Vagina (tissue), 2 donors: ENCODE measurements around the gene ANKRD63. TPM values are rescaled to one million over a fixed set of nuclear protein-coding genes. Genes with fewer than 3 reads are reported as not detected.

Source experiments
- DNase-seq, 2 donors: peaks; one replicate each; pipeline ENCODE4 v3.0.0-alpha.2; 2017; ENCODE audit errors: extremely low spot score in 2 of 2
- H3K27ac ChIP-seq: fragments of 200-600 bp; sonication (generic); one replicate; pipeline ENCODE4 v1.5.1; 2019
- H3K27me3 ChIP-seq: fragments of 200-600 bp; sonication (generic); one replicate; pipeline ENCODE4 v1.5.1; 2019
- H3K36me3 ChIP-seq, 2 donors: fragments of 200-600 bp; sonication (generic); one replicate each; pipeline ENCODE4 v1.5.1; 2017 to 2019
- H3K4me1 ChIP-seq: fragments of 200-600 bp; sonication (generic); one replicate; pipeline ENCODE4 v1.5.1; 2019
- H3K4me3 ChIP-seq, 2 donors: fragments of 200-600 bp; sonication (generic); 1 replicate in 1 of 2; 2 replicates in 1 of 2; pipeline ENCODE4 v1.5.1; 2016 to 2019
- H3K9me3 ChIP-seq: fragments of 200-600 bp; sonication (generic); one replicate; pipeline ENCODE4 v1.5.1; 2019
- POLR2A ChIP-seq, 2 donors: fragments of 450-650 bp; IDR thresholded peaks; one replicate each; pipeline ENCODE4 v1.6.1; 2017; ENCODE audit warnings: antibody characterized with exemption in 2 of 2, mild to moderate bottlenecking in 2 of 2, moderate library complexity in 2 of 2
- POLR2AphosphoS5 ChIP-seq, 2 donors: sonication (generic); formaldehyde crosslinking; IDR thresholded peaks; one replicate each; pipeline ENCODE4 v1.9.0; 2017; ENCODE audit warnings: antibody characterized with exemption in 2 of 2, mild to moderate bottlenecking in 2 of 2, low read depth in 1 of 2; ENCODE audit not compliant: insufficient read depth in 1 of 2
- intact Hi-C: fragments of 100-400 bp; cut with DNase I; formaldehyde crosslinking; loops from one replicate; pipeline ENCODE4 v1.15.1; 2023
- total RNA-seq: library from RNA; depleted of rRNA; stranded (reverse); fragments of >200 nt; gene quantifications from one replicate; pipeline ENCODE4 v1.2.3, GENCODE V29; 2016
- TF ChIP-seq, protein P1 (sequence below), 3 experiments: fragments of 450-650 bp in 2 of 3; fragments of 200-600 bp in 1 of 3; sonication (generic) in 1 of 3; IDR thresholded peaks; one replicate each; pipeline ENCODE4 v1.5.1; 2017 to 2019; ENCODE audit warnings: antibody characterized with exemption in 3 of 3, mild to moderate bottlenecking in 2 of 3, moderate library complexity in 2 of 3

ANKRD63 gene
- total RNA-seq, 1 donor from 2014 or later = not detected

- Histone ChIP-seq H3K27ac (peak overlapping the region; percentile 40), H3K4me1 (peaks cover 59% of the 10 kb centered on the region), H3K27me3 (no peaks in the 10 kb centered on the region), H3K9me3 (no peaks in the 10 kb centered on the region), H3K36me3 (no peaks in the 10 kb centered on the region), H3K4me3 (no peak overlapping the region)
- intact Hi-C loops = no loop called here
- TF ChIP-seq, protein P1, sequence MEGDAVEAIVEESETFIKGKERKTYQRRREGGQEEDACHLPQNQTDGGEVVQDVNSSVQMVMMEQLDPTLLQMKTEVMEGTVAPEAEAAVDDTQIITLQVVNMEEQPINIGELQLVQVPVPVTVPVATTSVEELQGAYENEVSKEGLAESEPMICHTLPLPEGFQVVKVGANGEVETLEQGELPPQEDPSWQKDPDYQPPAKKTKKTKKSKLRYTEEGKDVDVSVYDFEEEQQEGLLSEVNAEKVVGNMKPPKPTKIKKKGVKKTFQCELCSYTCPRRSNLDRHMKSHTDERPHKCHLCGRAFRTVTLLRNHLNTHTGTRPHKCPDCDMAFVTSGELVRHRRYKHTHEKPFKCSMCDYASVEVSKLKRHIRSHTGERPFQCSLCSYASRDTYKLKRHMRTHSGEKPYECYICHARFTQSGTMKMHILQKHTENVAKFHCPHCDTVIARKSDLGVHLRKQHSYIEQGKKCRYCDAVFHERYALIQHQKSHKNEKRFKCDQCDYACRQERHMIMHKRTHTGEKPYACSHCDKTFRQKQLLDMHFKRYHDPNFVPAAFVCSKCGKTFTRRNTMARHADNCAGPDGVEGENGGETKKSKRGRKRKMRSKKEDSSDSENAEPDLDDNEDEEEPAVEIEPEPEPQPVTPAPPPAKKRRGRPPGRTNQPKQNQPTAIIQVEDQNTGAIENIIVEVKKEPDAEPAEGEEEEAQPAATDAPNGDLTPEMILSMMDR (IDR thresholded peaks at IDR 0.05) = no peak
- peak in 1 of 2 donors; percentile 18 for TF ChIP-seq POLR2AphosphoS5 (IDR thresholded peaks at IDR 0.05; ENCODE audit: insufficient read depth in 1 of 2, low read depth in 1 of 2)
- TF ChIP-seq POLR2A (IDR thresholded peaks at IDR 0.05) = no peak
- DNase-seq = no peak
Observed at GRCh38 chr15:40249477-40250303, 33.2 kb downstream of the ANKRD63 start.

- H3K9me3 ChIP-seq = no peaks in the 10 kb centered on the region
- H3K27me3 ChIP-seq = no peaks in the 10 kb centered on the region
- H3K36me3 ChIP-seq = no peaks in the 10 kb centered on the region
- intact Hi-C loops = no loop called here
- H3K4me3 ChIP-seq = no peak overlapping the region
- H3K4me1 ChIP-seq = peaks cover 52% of the 10 kb centered on the region
- DNase-seq = no peak
- no peak overlapping the region for H3K27ac ChIP-seq
- no peak for TF ChIP-seq POLR2AphosphoS5 (IDR thresholded peaks at IDR 0.05; ENCODE audit: insufficient read depth in 1 of 2, low read depth in 1 of 2)
- no peak for TF ChIP-seq POLR2A (IDR thresholded peaks at IDR 0.05)
- TF ChIP-seq, protein P1 (IDR thresholded peaks at IDR 0.05) = no peak
Observed at GRCh38 chr15:40248006-40248783, 34.7 kb downstream of the ANKRD63 start.

GRCh38 chr15:40247406-40247971, 35.4 kb downstream of the ANKRD63 start:
- Histone ChIP-seq H3K36me3 (no peaks in the 10 kb centered on the region), H3K27ac (no peak overlapping the region), H3K9me3 (no peaks in the 10 kb centered on the region), H3K4me1 (peaks cover 45% of the 10 kb centered on the region), H3K4me3 (no peak overlapping the region), H3K27me3 (no peaks in the 10 kb centered on the region)
- intact Hi-C loops = no loop called here
- no peak for DNase-seq
- TF ChIP-seq, protein P1 (IDR thresholded peaks at IDR 0.05) = no peak
- TF ChIP-seq POLR2AphosphoS5 (IDR thresholded peaks at IDR 0.05; ENCODE audit: insufficient read depth in 1 of 2, low read depth in 1 of 2) (no peak), POLR2A (IDR thresholded peaks at IDR 0.05) (no peak)

GRCh38 chr15:40246496-40247280, 36.2 kb downstream of the ANKRD63 start:
- intact Hi-C loops = no loop called here
- H3K27me3 ChIP-seq = no peaks in the 10 kb centered on the region
- H3K9me3 ChIP-seq = no peaks in the 10 kb centered on the region
- peaks cover 44% of the 10 kb centered on the region for H3K4me1 ChIP-seq
- TF ChIP-seq, protein P1 (IDR thresholded peaks at IDR 0.05) = no peak
- TF ChIP-seq POLR2AphosphoS5 (IDR thresholded peaks at IDR 0.05; ENCODE audit: insufficient read depth in 1 of 2, low read depth in 1 of 2) (no peak), POLR2A (IDR thresholded peaks at IDR 0.05) (no peak)
- DNase-seq = no peak
- H3K27ac ChIP-seq = peak overlapping the region; percentile 36
- no peaks in the 10 kb centered on the region for H3K36me3 ChIP-seq
- no peak overlapping the region for H3K4me3 ChIP-seq
